Endothelial cell of umbilical vein (primary cell): ENCODE measurements around the gene GABPB2. TPM values are rescaled to one million over a fixed set of nuclear protein-coding genes. Genes with fewer than 3 reads are reported as not detected.
A peak's percentile ranks its signal among the peaks of the same experiment; 100 is the strongest.

ENCODE experiments used
- BruUV-seq: library from RNA; stranded (reverse); fragments of 400-500 nt; replicated peaks from 2 replicates; lab custom pipeline; 2021; lab: Mats Ljungman, UMichigan
- CTCF ChIA-PET: fragments of 300-600, 350-600 bp; sonication (Branson Sonifier 250); formaldehyde crosslinking; loops from one replicate; lab custom pipeline; 2021; ENCODE audit warnings: antibody characterized with exemption, inconsistent platforms; lab: Charles Lee
- POLR2A ChIA-PET: fragments of 300-600, 350-600 bp; sonication (Branson Sonifier 250); formaldehyde crosslinking; loops from one replicate; lab custom pipeline; 2021; ENCODE audit warnings: antibody characterized with exemption, inconsistent platforms; lab: Charles Lee
- DNase-seq: peaks from one replicate; pipeline ENCODE4 v3.0.0-alpha.2; 2011; ENCODE audit warnings: low read depth, low spot score
- FAIRE-seq: peaks from 2 replicates; lab custom pipeline; 2011; peaks lifted over from hg19 to GRCh38; lab: Jason Lieb, UNC
- H2AFZ ChIP-seq: 2 replicates; pipeline ENCODE4 v1.6.0; 2012; ENCODE audit warnings: low read depth, low read length, control low read depth, inconsistent platforms
- H3K27ac ChIP-seq: 2 replicates; pipeline ENCODE4 v1.5.1; 2011; ENCODE audit warnings: low read depth, mild to moderate bottlenecking, control low read depth, low read length, moderate library complexity; ENCODE audit not compliant: insufficient read depth
- H3K27me3 ChIP-seq, 2 experiments: 2 replicates each; pipeline versions ENCODE4 v1.6.0 to v1.6.1; 2011; ENCODE audit warnings: low read length in 2 of 2, mixed read lengths in 1 of 2; ENCODE audit not compliant: control insufficient read depth in 2 of 2, insufficient read depth in 2 of 2
- H3K36me3 ChIP-seq, 2 experiments: 2 replicates in 1 of 2; 3 replicates in 1 of 2; pipeline ENCODE4 v1.5.1; 2011; ENCODE audit warnings: low read length in 2 of 2, mild to moderate bottlenecking in 1 of 2, moderate library complexity in 1 of 2; ENCODE audit not compliant: control insufficient read depth in 2 of 2, insufficient read depth in 2 of 2; ENCODE audit errors: extremely low read depth in 1 of 2
- H3K4me1 ChIP-seq: 3 replicates; pipeline ENCODE4 v1.5.1; 2011; ENCODE audit warnings: mild to moderate bottlenecking, low read length; ENCODE audit not compliant: control insufficient read depth, insufficient read depth; ENCODE audit errors: extremely low read depth
- H3K4me2 ChIP-seq: 2 replicates; pipeline ENCODE4 v1.6.1; 2011; ENCODE audit warnings: low read length, control low read depth, mixed read lengths; ENCODE audit not compliant: insufficient read depth
- H3K4me3 ChIP-seq, 3 experiments: fragments of 200-600 bp in 1 of 3; sonication (generic), shearing (Covaris generic) in 1 of 3; replicated peaks in 1 of 3; 2 replicates each; pipeline ENCODE4 v1.5.1; 2011 to 2016; ENCODE audit warnings: control low read depth in 3 of 3, low read length in 3 of 3, mild to moderate bottlenecking in 2 of 3, inconsistent platforms in 1 of 3, low read depth in 1 of 3, moderate library complexity in 1 of 3; ENCODE audit not compliant: insufficient read depth in 1 of 3
- H3K79me2 ChIP-seq: 2 replicates; pipeline ENCODE4 v1.6.0; 2012; ENCODE audit warnings: low read length, inconsistent platforms; ENCODE audit not compliant: control insufficient read depth, insufficient read depth
- H3K9ac ChIP-seq: replicated peaks from 2 replicates; pipeline ENCODE3; 2011; ENCODE audit warnings: low read length, control low read depth; ENCODE audit not compliant: insufficient read depth; ENCODE audit errors: extremely low read depth
- H3K9me1 ChIP-seq: replicated peaks from 3 replicates; pipeline ENCODE4 v1.6.0; 2011; ENCODE audit warnings: mild to moderate bottlenecking, low read length; ENCODE audit not compliant: control insufficient read depth, insufficient read depth; ENCODE audit errors: extremely low read depth
- H3K9me3 ChIP-seq: replicated peaks from 2 replicates; pipeline ENCODE4 v1.5.1; 2012; ENCODE audit warnings: low read length, inconsistent platforms; ENCODE audit not compliant: control insufficient read depth, insufficient read depth
- H4K20me1 ChIP-seq: replicated peaks from 2 replicates; pipeline ENCODE3; 2011; ENCODE audit warnings: mild to moderate bottlenecking, low read length; ENCODE audit not compliant: control insufficient read depth, insufficient read depth; ENCODE audit errors: extremely low read depth
- EZH2 ChIP-seq: IDR thresholded peaks from 2 replicates; pipeline ENCODE4 v1.6.1; 2012; ENCODE audit warnings: borderline replicate concordance, low read depth, mild to moderate bottlenecking, moderate library complexity, low read length, inconsistent platforms; ENCODE audit not compliant: severe bottlenecking
- FOS ChIP-seq: IDR thresholded peaks from 2 replicates; pipeline ENCODE4 v1.6.1; 2011; ENCODE audit warnings: mild to moderate bottlenecking, low read length, moderate library complexity, borderline replicate concordance; ENCODE audit not compliant: insufficient read depth
- GATA2 ChIP-seq: IDR thresholded peaks from 2 replicates; pipeline ENCODE4 v1.7.0; 2011; ENCODE audit warnings: low read depth, mild to moderate bottlenecking, moderate library complexity, mixed read lengths, low read length; ENCODE audit not compliant: insufficient read length, insufficient read depth
- JUN ChIP-seq: IDR thresholded peaks from 2 replicates; pipeline ENCODE4 v1.6.1; 2011; ENCODE audit warnings: borderline replicate concordance, low read depth; ENCODE audit not compliant: insufficient read length, insufficient read depth
- MYC ChIP-seq: IDR thresholded peaks from one replicate; pipeline ENCODE4 v1.6.1; 2011; ENCODE audit warnings: mild to moderate bottlenecking, low read depth, low read length
- POLR2A ChIP-seq: IDR thresholded peaks from 2 replicates; pipeline ENCODE4 v1.6.1; 2012; ENCODE audit warnings: low read depth, mild to moderate bottlenecking, control low read depth, low read length
- POLR2AphosphoS5 ChIP-seq: IDR thresholded peaks from 2 replicates; pipeline ENCODE4 v1.6.1; 2012; ENCODE audit warnings: low read depth, mild to moderate bottlenecking, control low read depth, low read length, moderate library complexity; ENCODE audit not compliant: insufficient read depth
- dilution Hi-C: fragments of 300-500 bp; cut with MboI; formaldehyde crosslinking; loops from one replicate; pipeline ENCODE4 v1.15.0; 2019; ENCODE audit warnings: low sequenced_read_pairs; ENCODE audit not compliant: extremely low pct_ligation_motif_present
- intact Hi-C: fragments of 100-400 bp; cut with micrococcal nuclease; formaldehyde crosslinking; loops from one replicate; pipeline ENCODE4 v1.10.0; 2022
- polyA plus RNA-seq, 4 experiments: library from polyadenylated mRNA; depleted of rRNA in 3 of 4; stranded (reverse) in 3 of 4; unstranded in 1 of 4; fragments of >200 nt; gene quantifications; 2 replicates each; pipeline versions ENCODE4 v1.2.1 to v1.2.3, GENCODE V29; 2011 to 2012; ENCODE audit warnings: missing spikeins in 1 of 4
- total RNA-seq: library from RNA; stranded (reverse); gene quantifications from 2 replicates; pipeline ENCODE4 v1.2.3, GENCODE V29; 2021
- TF ChIP-seq, protein P1 (sequence below): IDR thresholded peaks from 2 replicates; pipeline ENCODE4 v1.6.1; 2011; ENCODE audit not compliant: insufficient read depth, insufficient read length
- TF ChIP-seq, protein P2 (sequence below), 2 donors: IDR thresholded peaks; 1 replicate in 1 of 2; 2 replicates in 1 of 2; pipeline ENCODE4 v1.5.1; 2011; ENCODE audit warnings: low read length in 2 of 2, mild to moderate bottlenecking in 2 of 2, moderate library complexity in 2 of 2, control low read depth in 1 of 2, inconsistent platforms in 1 of 2, low read depth in 1 of 2; ENCODE audit not compliant: insufficient read depth in 1 of 2; ENCODE audit errors: extremely low read depth in 1 of 2

GABPB2 gene
- total and polyA plus RNA-seq, 2 donors (not counting 3 experiments of a cell fraction or from before 2014, with no cell fraction given) = 2.6 to 4.3 TPM

DNA sequence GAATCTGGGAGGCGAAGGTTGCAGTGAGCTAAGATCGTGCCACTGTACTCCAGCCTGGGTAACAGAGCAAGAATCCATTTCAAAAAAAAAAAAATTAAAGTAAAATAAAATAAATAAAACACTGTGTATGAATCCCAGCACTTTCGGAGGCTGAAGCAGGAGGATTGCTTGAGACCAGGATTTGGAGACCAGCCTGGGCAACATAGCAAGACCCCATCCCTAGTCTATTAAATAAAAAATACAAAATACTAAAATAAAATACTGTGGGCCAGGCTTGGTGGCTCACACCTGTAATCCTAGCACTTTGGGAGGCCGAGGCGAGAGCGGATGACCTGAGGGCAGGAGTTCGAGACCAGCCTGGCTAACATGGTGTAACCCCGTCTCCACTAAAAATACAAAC lies 38.4 kb upstream of the GABPB2 start:
- Histone ChIP-seq H3K9ac (no peak overlapping the region), H3K9me3 (no peaks in the 10 kb centered on the region), H3K4me2 (no peak overlapping the region), H3K4me3 (no peak overlapping the region), H3K36me3 (peaks cover 2 to 17% of the 10 kb centered on the region in 2 experiments), H3K9me1 (no peaks in the 10 kb centered on the region), H4K20me1 (no peaks in the 10 kb centered on the region), H3K79me2 (no peaks in the 10 kb centered on the region), H3K27me3 (no peaks in the 10 kb centered on the region), H3K27ac (no peak overlapping the region), H2AFZ (no peak overlapping the region), H3K4me1 (no peaks in the 10 kb centered on the region)
- CTCF ChIA-PET = interaction anchor here (0.9 to 1.5 kb wide), 3 partner anchors 9 to 17 kb away, joined by 3 to 4 read pairs (median 3); no protein-coding TSS in a partner anchor
- FAIRE-seq (peak; percentile 67), DNase-seq (no peak)
- intact Hi-C loops = no loop called here
- dilution Hi-C loops = no loop called here
- POLR2A ChIA-PET = no interaction called here
- BruUV-seq = no TSS peak
- TF ChIP-seq, protein P1, sequence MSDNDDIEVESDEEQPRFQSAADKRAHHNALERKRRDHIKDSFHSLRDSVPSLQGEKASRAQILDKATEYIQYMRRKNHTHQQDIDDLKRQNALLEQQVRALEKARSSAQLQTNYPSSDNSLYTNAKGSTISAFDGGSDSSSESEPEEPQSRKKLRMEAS = no peak
- TF ChIP-seq FOS (no peak), GATA2 (no peak), POLR2AphosphoS5 (no peak), JUN (no peak), POLR2A (no peak), MYC (no peak), EZH2 (no peak)
- TF ChIP-seq, protein P2, sequence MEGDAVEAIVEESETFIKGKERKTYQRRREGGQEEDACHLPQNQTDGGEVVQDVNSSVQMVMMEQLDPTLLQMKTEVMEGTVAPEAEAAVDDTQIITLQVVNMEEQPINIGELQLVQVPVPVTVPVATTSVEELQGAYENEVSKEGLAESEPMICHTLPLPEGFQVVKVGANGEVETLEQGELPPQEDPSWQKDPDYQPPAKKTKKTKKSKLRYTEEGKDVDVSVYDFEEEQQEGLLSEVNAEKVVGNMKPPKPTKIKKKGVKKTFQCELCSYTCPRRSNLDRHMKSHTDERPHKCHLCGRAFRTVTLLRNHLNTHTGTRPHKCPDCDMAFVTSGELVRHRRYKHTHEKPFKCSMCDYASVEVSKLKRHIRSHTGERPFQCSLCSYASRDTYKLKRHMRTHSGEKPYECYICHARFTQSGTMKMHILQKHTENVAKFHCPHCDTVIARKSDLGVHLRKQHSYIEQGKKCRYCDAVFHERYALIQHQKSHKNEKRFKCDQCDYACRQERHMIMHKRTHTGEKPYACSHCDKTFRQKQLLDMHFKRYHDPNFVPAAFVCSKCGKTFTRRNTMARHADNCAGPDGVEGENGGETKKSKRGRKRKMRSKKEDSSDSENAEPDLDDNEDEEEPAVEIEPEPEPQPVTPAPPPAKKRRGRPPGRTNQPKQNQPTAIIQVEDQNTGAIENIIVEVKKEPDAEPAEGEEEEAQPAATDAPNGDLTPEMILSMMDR (IDR thresholded peaks at IDR 0.05; ENCODE audit: extremely low read depth in 1 of 2, insufficient read depth in 1 of 2, low read depth in 1 of 2, low read length in 2 of 2) = no peak
